Gastrocnemius medialis (tissue), 4 donors: Measurements from ENCODE around the gene TBC1D5.

Experiments
- POLR2A ChIP-seq, 2 donors: fragments of 450-650 bp; IDR thresholded peaks; one replicate each; pipeline ENCODE4 v1.6.1; 2017; ENCODE audit warnings: antibody characterized with exemption in 2 of 2, mild to moderate bottlenecking in 2 of 2, moderate library complexity in 2 of 2
- TF ChIP-seq, protein P1 (sequence below), 5 experiments: fragments of 450-650 bp in 3 of 5; fragments of 200-600 bp in 2 of 5; sonication (generic) in 2 of 5; IDR thresholded peaks in 4 of 5; conservative IDR thresholded peaks in 1 of 5; 1 replicate in 4 of 5; 2 replicates in 1 of 5; pipeline ENCODE4 v1.5.1; 2016 to 2019; ENCODE audit warnings: antibody characterized with exemption in 5 of 5, mild to moderate bottlenecking in 3 of 5, moderate library complexity in 3 of 5

- TF ChIP-seq, protein P1, sequence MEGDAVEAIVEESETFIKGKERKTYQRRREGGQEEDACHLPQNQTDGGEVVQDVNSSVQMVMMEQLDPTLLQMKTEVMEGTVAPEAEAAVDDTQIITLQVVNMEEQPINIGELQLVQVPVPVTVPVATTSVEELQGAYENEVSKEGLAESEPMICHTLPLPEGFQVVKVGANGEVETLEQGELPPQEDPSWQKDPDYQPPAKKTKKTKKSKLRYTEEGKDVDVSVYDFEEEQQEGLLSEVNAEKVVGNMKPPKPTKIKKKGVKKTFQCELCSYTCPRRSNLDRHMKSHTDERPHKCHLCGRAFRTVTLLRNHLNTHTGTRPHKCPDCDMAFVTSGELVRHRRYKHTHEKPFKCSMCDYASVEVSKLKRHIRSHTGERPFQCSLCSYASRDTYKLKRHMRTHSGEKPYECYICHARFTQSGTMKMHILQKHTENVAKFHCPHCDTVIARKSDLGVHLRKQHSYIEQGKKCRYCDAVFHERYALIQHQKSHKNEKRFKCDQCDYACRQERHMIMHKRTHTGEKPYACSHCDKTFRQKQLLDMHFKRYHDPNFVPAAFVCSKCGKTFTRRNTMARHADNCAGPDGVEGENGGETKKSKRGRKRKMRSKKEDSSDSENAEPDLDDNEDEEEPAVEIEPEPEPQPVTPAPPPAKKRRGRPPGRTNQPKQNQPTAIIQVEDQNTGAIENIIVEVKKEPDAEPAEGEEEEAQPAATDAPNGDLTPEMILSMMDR (IDR thresholded peaks at IDR 0.05 in 4 of 5, conservative IDR thresholded peaks at IDR 0.05 in 1 of 5), result no peak
- TF ChIP-seq POLR2A (IDR thresholded peaks at IDR 0.05), result no peak
Observed at GRCh38 chr3:17752436-17752835, 10.0 kb upstream of the TBC1D5 start.
